ENCODE measurements around the gene CEP85. TPM values are rescaled to one million over a fixed set of nuclear protein-coding genes. Genes with fewer than 3 reads are reported as not detected.

Gene CEP85, protein sequence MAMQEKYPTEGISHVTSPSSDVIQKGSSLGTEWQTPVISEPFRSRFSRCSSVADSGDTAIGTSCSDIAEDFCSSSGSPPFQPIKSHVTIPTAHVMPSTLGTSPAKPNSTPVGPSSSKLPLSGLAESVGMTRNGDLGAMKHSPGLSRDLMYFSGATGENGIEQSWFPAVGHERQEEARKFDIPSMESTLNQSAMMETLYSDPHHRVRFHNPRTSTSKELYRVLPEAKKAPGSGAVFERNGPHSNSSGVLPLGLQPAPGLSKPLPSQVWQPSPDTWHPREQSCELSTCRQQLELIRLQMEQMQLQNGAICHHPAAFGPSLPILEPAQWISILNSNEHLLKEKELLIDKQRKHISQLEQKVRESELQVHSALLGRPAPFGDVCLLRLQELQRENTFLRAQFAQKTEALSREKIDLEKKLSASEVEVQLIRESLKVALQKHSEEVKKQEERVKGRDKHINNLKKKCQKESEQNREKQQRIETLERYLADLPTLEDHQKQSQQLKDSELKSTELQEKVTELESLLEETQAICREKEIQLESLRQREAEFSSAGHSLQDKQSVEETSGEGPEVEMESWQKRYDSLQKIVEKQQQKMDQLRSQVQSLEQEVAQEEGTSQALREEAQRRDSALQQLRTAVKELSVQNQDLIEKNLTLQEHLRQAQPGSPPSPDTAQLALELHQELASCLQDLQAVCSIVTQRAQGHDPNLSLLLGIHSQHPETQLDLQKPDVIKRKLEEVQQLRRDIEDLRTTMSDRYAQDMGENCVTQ
- total RNA-seq, result 16.1 TPM

GRCh38 chr1:26233903-26234643 is at the start of gene CEP85:
CEP85 (plus strand) TSS chr1:26234200; CDS start chr1:26239784, 5,584 bp downstream.

DNA sequence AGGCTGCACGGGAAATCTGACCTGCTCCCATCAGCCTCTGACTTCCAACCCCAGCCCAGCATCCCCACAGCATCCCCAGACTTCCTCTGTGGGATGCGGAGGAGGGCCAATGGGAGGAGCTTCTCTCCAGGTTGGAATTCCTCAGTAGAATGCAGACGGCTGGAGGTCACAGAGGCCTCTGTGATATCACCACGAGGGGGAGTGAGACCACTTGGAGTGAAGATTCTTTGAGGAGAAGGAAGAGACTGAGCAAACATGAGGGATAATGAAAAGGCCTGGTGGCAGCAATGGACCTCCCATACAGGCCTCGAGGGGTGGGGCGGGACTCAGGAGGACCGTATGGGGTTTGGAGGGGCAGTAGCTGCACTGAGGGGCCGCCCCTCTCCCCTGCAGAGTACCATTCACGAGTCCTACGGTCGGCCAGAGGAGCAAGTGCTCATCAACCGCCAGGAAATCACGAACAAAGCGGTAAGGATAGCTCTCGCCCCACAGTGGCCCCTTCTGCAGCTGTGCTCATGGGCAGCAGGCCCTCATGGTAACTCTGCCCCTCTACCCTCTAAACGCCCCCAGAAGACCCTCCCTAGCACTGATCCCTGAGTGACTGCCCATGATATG is 43.5 kb upstream of the CEP85 start, which contains the start of gene CATSPER4:
Gene CATSPER4 (plus strand): TSS at position 230 of the 615 bp plus-strand sequence. CDS start 26 bp downstream, at position 256.

GRCh38 chr1:26279456-26280332 is 45.7 kb downstream of the CEP85 start, which contains the start of gene SH3BGRL3:
SH3BGRL3 (plus strand) TSS chr1:26280086; CDS start chr1:26280156, 70 bp downstream.

GRCh38 chr1:26306290-26307229 is 72.6 kb downstream of the CEP85 start, which contains the start of gene UBXN11:
UBXN11 (minus strand) TSS chr1:26306636; CDS start chr1:26302883, 3,753 bp downstream.

DNA sequence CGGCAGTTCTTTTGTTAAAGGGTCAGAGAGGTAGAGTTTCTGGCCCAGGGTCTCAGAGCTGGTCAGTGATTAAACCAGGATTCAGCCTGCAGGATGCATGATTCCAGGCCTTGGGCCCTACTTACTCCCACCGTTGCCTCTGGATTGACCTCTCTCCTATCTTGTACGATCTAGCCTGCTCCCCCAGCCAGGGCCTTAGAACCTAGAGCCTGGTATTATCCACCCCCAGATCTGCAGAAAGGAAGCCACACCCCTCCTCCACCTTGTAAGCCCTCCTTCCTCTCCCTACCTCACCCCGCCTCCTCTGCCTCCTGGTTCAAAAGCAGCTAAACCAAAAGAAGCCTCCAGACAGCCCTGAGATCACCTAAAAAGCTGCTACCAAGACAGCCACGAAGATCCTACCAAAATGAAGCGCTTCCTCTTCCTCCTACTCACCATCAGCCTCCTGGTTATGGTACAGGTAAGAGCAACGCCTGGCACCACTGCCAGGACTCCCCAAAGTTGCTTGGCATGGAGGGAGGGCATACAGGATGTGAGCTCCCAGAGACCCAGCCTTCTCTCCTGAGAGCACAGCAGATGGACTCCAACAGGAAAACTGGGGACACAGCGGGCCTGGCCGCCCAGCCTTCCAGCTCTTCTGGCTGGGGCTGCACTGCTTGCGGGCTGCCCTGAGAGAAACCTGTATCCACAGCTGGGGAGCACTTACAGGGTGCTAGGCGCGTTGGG is 83.8 kb downstream of the CEP85 start, which contains the start of gene CD52:
Gene CD52 (plus strand): TSS at position 347 of the 726 bp plus-strand sequence. CDS start 60 bp downstream, at position 407.

Other genes starting within 250 kb of the CEP85 start
- 6.0 TPM for gene PAFAH2, start 236.1 kb upstream of the CEP85 start, total RNA-seq
- gene EXTL1, start 212.4 kb upstream of the CEP85 start, total RNA-seq, result 2.5 TPM
- gene SLC30A2, start 188.1 kb upstream of the CEP85 start, total RNA-seq, result not detected
- gene TRIM63, start 166.6 kb upstream of the CEP85 start, total RNA-seq, result not detected
- gene PDIK1L, start 122.4 kb upstream of the CEP85 start, total RNA-seq, result 59.1 TPM
- gene FAM110D, start 75.1 kb upstream of the CEP85 start, total RNA-seq, result 0.92 TPM
- not detected for gene C1orf232, start 65.2 kb upstream of the CEP85 start, total RNA-seq
- gene ZNF593, start 64.3 kb upstream of the CEP85 start, total RNA-seq, result 10.8 TPM
- gene ZNF593OS, start 62.4 kb upstream of the CEP85 start, total RNA-seq, result not detected
- gene CNKSR1, start 56.7 kb upstream of the CEP85 start, total RNA-seq, result 1.4 TPM
- not detected for gene CATSPER4, start 43.6 kb upstream of the CEP85 start, total RNA-seq
- gene SH3BGRL3, start 45.9 kb downstream of the CEP85 start, total RNA-seq, result 19.8 TPM
- 9.9 TPM for gene UBXN11, start 72.4 kb downstream of the CEP85 start, total RNA-seq
- gene CD52, start 83.8 kb downstream of the CEP85 start, total RNA-seq, result not detected
- gene CRYBG2, start 119.9 kb downstream of the CEP85 start, total RNA-seq, result 1.4 TPM
- gene ZNF683, start 138.6 kb downstream of the CEP85 start, total RNA-seq, result not detected
- gene LIN28A, start 176.6 kb downstream of the CEP85 start, total RNA-seq, result not detected
- gene DHDDS, start 198.1 kb downstream of the CEP85 start, total RNA-seq, result 31.6 TPM
- gene HMGN2, start 238.2 kb downstream of the CEP85 start, total RNA-seq, result 309 TPM

Measured in diencephalon (tissue), 1 donor.